ENCODE data around the gene LRP5. TPM values are rescaled to one million over a fixed set of nuclear protein-coding genes. Genes with fewer than 3 reads are reported as not detected.

LRP5 gene
- total and polyA plus RNA-seq, 9 of the 15 experiments (the other 6 are each of a cell fraction or from before 2014, with no cell fraction given): 0.48 to 44.2 (median 13.5) TPM

DNA sequence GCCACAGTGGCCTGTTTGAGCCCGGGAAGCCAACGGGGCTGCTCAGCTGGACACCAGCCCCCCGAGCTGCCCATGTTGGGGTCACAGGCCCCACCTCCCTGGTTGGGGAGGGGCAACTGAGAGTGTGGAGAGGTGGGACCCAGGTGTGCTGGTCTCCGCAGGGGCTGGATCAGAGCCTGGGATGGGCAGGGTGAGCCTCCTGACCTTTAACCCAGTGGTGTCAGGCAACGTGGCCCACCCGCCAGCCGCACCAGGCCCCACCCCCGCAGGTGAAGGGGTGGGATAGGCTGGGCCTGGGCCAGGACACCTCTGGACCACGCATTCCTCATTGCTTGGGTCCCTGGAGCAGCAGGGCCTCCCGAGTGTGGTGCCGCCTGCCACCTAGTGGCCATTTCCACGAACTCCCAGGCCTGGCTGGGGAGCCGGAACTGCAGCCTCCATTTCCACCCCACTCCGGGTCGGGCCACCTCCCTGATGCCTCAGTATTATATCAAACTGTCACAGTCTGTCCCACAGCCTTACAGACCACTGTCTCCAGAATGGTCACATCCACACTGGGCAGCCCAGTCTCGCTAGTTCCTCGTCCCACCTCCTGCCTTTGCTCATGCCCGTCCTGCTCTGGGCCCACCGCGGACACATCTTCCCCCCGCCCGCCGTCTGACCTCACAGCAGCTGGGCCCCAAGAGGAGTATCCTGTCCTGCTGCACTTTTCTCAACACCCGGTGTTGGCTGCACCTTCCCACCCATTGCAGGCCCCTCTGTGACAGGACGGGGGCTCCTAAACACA, 134.8 kb downstream of the LRP5 start (continued):
- no peak for TF ChIP-seq TBP (optimal IDR thresholded peaks at IDR 0.05; ENCODE audit: low read depth, low read length)
- TF ChIP-seq ETV6 (IDR thresholded peaks at IDR 0.05; ENCODE audit: borderline replicate concordance in 1 of 2, low read depth in 2 of 2, low read length in 1 of 2): no peak
- no peak for TF ChIP-seq ETV6 (CRISPR knock-in tag; IDR thresholded peaks at IDR 0.05; ENCODE audit: borderline replicate concordance)
- TF ChIP-seq SMC3 (conservative IDR thresholded peaks at IDR 0.05; ENCODE audit: insufficient read depth, low read depth, low read length): peak; percentile 74; the same call in 1 of the 2 replicates
- TF ChIP-seq CCNT2 (IDR thresholded peaks at IDR 0.05; ENCODE audit: borderline replicate concordance, extremely low read depth, insufficient read length, low read depth, low read length): no peak
- TF ChIP-seq RCOR1 (IDR thresholded peaks at IDR 0.05; ENCODE audit: borderline replicate concordance in 1 of 2, low read depth in 2 of 2, low read length in 2 of 2): peak in 1 of 2 experiments; percentile 38; a peak in 1 of 4 replicates
- no peak for TF ChIP-seq ZNF830 (CRISPR knock-in tag; IDR thresholded peaks at IDR 0.05)
- TF ChIP-seq ETS1 (conservative IDR thresholded peaks at IDR 0.05; ENCODE audit: control insufficient read depth, low read depth, low read length): no peak
- no peak for TF ChIP-seq NFRKB (IDR thresholded peaks at IDR 0.05; ENCODE audit: low read depth)
- peak; percentile 36; the same call in 1 of the 2 replicates for TF ChIP-seq RB1 (IDR thresholded peaks at IDR 0.05; ENCODE audit: low read depth)
- no peak for TF ChIP-seq DACH1 (IDR thresholded peaks at IDR 0.05; ENCODE audit: partially characterized antibody)

All from K562 (cell line).